ENCODE data around the gene AHR.

DNA sequence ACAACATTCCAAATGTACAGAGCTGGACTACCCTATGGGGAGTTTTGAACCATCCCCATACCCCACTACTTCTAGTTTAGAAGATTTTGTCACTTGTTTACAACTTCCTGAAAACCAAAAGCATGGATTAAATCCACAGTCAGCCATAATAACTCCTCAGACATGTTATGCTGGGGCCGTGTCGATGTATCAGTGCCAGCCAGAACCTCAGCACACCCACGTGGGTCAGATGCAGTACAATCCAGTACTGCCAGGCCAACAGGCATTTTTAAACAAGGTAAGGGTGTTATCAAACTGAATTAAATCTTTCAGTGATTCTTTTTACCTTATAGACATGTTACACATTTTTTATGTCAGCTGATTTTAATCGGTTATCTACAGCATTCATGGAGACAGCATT is 41.5 kb downstream of the AHR start:
- TF ChIP-seq, protein P1, sequence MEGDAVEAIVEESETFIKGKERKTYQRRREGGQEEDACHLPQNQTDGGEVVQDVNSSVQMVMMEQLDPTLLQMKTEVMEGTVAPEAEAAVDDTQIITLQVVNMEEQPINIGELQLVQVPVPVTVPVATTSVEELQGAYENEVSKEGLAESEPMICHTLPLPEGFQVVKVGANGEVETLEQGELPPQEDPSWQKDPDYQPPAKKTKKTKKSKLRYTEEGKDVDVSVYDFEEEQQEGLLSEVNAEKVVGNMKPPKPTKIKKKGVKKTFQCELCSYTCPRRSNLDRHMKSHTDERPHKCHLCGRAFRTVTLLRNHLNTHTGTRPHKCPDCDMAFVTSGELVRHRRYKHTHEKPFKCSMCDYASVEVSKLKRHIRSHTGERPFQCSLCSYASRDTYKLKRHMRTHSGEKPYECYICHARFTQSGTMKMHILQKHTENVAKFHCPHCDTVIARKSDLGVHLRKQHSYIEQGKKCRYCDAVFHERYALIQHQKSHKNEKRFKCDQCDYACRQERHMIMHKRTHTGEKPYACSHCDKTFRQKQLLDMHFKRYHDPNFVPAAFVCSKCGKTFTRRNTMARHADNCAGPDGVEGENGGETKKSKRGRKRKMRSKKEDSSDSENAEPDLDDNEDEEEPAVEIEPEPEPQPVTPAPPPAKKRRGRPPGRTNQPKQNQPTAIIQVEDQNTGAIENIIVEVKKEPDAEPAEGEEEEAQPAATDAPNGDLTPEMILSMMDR (IDR thresholded peaks at IDR 0.05; ENCODE audit: low read length), result no peak
- TF ChIP-seq EZH2 (optimal IDR thresholded peaks at IDR 0.05; ENCODE audit: low read depth, low read length), result no peak

All from MM.1S (cell line).